T-helper 1 cell treated with Interleukin-12 subunit alpha and Interleukin-12 subunit beta and Interleukin-4 antibody, amounts not matched to agents 30 ng/mL and 1 ng/mL, for 36 hours (primary cell): ENCODE measurements around the gene UBE2Q2. TPM values are rescaled to one million over a fixed set of nuclear protein-coding genes. Genes with fewer than 3 reads are reported as not detected.

Experiments used
- intact Hi-C: fragments of 100-400 bp; cut with micrococcal nuclease; formaldehyde crosslinking; loops from one replicate; pipeline ENCODE4 v1.15.1; 2024
- total RNA-seq: library from RNA; stranded (reverse); gene quantifications from 2 replicates; pipeline ENCODE4 v1.2.3, GENCODE V29; 2022

The UBE2Q2 gene
- total RNA-seq, 1 donor from 2014 or later: 29.6 TPM

GRCh38 chr15:75921732-75922703 is 78.8 kb downstream of the UBE2Q2 start:
- intact Hi-C loops: loop anchor here (2.0 to 5.0 kb wide), 2 partner anchors 120 to 193 kb away; no protein-coding TSS in a partner anchor

DNA sequence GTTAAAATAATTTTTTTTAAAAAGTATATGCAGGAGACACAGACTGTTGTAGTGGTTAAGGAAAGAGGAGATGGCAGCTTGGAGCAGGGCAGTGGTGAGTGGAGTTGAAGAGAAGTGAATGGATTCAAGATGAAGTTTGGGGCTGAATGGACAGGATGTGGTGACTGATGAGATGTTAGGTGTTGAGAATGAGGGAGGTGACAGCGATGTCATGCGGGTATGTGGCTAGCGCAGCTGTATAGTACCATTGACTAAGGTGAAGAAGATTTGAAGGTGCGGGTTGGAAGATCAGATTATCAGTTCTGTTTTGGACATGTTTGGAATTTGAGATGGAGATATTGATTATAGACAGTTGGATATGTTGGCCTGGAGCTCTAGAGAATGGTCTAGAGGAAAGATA is 80.5 kb downstream of the UBE2Q2 start:
- intact Hi-C loops: loop anchor here (5.0 kb wide), 1 partner anchor 121 kb away; no protein-coding TSS in a partner anchor

- intact Hi-C loops: loop anchor here (5.0 kb wide), 1 partner anchor 122 kb away; no protein-coding TSS in a partner anchor
Measured at GRCh38 chr15:75924576-75924975, 81.3 kb downstream of the UBE2Q2 start.

- intact Hi-C loops: loop anchor here (5.0 kb wide), 1 partner anchor 212 kb away; no protein-coding TSS in a partner anchor
Measured at GRCh38 chr15:75925440-75925839, 82.2 kb downstream of the UBE2Q2 start.

DNA sequence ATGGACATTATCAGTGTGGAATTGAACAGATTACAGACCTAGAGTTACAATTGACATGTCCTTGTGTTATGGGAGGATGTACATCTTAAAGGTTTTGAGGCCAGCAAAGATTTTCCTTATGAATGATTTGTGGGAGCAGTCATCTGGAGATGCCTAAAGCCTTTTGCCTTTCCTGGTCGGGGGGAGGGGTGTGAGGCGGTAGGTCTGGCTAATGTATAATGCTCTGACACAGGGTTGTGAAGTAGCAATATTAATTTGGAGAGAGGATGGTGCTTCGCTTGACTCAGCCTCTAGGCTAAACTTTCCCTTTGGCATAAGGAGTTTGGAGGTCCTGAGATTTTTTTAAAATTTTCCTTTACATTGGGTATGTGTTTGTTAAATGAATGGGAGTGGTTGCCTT is 83.7 kb downstream of the UBE2Q2 start:
- intact Hi-C loops: loop anchor here (5.0 kb wide), 1 partner anchor 210 kb away; no protein-coding TSS in a partner anchor

- intact Hi-C loops: loop anchor here (5.0 kb wide), 1 partner anchor 210 kb away; no protein-coding TSS in a partner anchor
Measured at GRCh38 chr15:75927601-75928000, 84.4 kb downstream of the UBE2Q2 start.

DNA sequence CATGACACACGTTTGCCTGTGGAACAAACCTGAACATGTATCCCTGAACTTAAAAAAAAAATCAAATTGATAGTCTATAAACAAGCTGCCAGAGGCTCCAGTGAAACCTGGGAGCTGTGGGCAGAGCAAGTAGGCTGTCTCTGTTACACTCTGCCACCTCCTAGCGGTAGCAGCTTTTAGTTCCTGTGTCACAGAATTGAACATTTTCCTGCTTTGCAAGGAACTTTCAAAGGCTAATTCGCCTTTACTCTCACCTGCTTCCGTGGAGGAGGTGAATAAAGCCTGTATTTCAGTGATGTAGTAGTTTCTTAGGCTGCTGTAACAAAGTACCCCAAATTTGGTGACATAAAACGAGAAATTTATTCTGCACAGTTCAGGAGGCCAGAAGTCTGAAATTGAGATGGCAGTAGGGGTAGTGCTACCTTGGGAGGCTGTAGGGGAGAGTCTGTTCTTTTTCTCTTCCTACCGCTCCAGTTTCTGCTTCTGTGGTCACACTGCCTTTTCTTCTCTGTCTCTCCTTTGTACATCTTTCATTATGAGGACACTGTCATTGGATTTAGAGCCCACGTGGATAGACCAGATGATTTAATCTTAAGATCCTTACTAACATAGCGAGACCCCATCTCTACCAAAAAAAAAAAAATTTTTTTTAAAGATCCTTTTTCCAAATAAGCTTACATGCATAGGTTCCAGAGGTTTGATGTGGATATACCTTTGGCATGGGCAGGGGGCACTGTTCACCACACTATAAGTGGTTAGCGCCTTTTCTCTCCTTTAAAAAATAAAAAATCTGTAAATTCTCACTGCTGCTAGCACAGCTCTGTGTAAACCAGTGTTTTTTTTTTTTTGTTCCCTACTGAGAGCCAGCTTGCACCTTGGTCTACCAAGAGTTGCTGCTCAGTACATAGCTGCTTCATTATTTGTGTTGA is 85.7 kb downstream of the UBE2Q2 start:
- intact Hi-C loops: loop anchor here (5.0 kb wide), 1 partner anchor 208 kb away; no protein-coding TSS in a partner anchor

GRCh38 chr15:75929799-75930565 is 86.7 kb downstream of the UBE2Q2 start:
- intact Hi-C loops: loop anchor here (5.0 kb wide), 1 partner anchor 207 kb away; no protein-coding TSS in a partner anchor

DNA sequence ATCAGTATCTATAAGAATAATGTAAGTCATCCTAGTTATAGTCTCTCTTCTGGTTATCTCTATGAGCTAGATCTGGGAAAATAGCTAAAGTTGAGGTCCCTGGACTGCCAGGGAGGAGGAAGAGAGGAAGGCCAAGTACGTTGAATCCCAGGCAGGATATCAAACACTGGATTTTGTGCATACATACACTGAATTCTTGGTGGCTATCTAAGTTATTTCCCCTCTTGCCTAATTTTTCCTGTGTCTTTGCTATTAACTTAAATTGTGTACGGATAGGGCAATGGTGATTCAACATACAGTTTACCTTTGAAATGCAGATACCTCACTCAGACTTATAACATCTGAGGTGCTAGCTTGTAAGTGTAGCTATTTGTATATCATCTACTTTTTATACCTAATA is 87.6 kb downstream of the UBE2Q2 start:
- intact Hi-C loops: no loop called here

DNA sequence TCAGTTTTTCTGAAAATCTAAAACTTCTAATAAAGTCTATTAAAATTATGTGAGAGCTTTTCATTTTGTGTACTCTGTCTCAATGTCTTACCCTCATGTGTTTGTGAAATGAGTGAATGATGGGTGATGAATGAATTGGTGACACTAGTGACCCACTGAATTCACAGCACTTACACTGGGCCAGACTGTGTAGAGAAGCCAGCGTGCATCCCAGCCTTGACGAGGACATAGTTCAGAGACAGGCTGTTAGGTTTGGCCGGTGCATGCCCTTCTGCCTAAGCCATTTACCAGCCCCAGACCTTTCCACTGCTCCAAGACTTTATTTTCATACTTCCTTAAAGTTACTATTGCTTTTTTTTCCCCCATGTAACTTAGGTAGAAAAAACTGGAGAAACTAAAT is 99.2 kb downstream of the UBE2Q2 start:
- intact Hi-C loops: no loop called here

GRCh38 chr15:75943246-75943645 is 100.0 kb downstream of the UBE2Q2 start:
- intact Hi-C loops: no loop called here

GRCh38 chr15:75943713-75944215 is 100.5 kb downstream of the UBE2Q2 start:
- intact Hi-C loops: no loop called here

DNA sequence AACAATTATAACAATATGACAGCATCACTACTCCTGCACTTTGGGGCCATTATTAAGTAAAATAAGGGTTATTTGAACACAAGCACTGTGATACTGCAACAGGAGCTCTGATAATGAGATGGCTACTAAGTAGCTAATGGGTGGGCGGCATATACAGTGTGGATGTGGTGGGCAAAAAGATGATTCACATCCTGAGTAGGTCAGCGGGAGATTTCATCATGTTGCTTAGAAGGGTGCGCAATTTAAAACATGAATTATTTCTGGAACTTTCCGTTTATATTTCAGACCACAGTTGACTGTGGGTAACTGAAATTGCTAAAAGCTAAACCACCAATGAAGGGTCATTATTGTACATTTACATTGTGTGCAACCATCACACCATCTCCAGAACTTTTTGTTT is 102.7 kb downstream of the UBE2Q2 start:
- intact Hi-C loops: no loop called here

DNA sequence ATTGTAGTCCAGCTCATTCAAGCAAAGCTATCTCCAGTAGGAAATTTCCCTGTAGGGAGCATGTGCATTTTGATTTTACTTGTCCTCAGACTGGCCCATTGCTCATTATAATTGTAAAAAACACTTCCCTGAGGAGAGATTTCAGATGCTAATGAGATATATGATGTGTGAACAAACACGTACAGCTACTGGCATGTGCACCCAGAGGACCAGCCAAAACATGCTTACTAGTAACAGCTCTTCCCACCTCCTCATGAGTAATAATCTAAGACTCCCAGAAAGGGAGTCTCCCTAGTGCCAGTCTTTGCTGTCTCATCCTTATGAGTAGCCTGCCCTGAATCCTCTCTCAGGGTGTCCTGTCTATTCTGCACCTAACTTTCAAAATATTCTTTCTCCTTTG is 103.8 kb downstream of the UBE2Q2 start:
- intact Hi-C loops: no loop called here

GRCh38 chr15:75948761-75949296 is 105.6 kb downstream of the UBE2Q2 start:
- intact Hi-C loops: no loop called here

Other genes with a start within 250 kb of the UBE2Q2 start
- 30.8 and 31.1 TPM in 2 replicates for gene SNUPN, start 217.7 kb upstream of the UBE2Q2 start, total RNA-seq
- 87.5 and 90.1 TPM in 2 replicates for gene IMP3, start 203.2 kb upstream of the UBE2Q2 start, total RNA-seq
- 2.6 and 3.0 TPM in 2 replicates for gene SNX33, start 195.5 kb upstream of the UBE2Q2 start, total RNA-seq
- gene CSPG4, start 130.6 kb upstream of the UBE2Q2 start, total RNA-seq: not detected in 2 replicates
- gene FBXO22, start 60.4 kb downstream of the UBE2Q2 start, total RNA-seq: 37.4 and 38.6 TPM in 2 replicates
- gene NRG4, start 169.0 kb downstream of the UBE2Q2 start, total RNA-seq: not detected in 2 replicates
- not detected in 2 replicates for gene TMEM266, start 216.5 kb downstream of the UBE2Q2 start, total RNA-seq